K562 (cell line): Measurements from ENCODE around the gene OR10H2. TPM values are rescaled to one million over a fixed set of nuclear protein-coding genes. Genes with fewer than 3 reads are reported as not detected.

Source experiments
- ATAC-seq: fragments of 200-7000 bp; cut with Tn5 transposase; 3 replicates; pipeline ENCODE4 v1.9.1; 2020; ENCODE audit warnings: moderate library complexity
- BruUV-seq: library from RNA; stranded (reverse); fragments of 400-500 nt; replicated peaks from 2 replicates; lab custom pipeline; 2021; lab: Mats Ljungman, UMichigan
- CTCF ChIA-PET: fragments of 300-600 bp; formaldehyde crosslinking; extraction: SDS; loops from one replicate; lab custom pipeline; 2021; ENCODE audit warnings: low intra/inter-chr PET ratio; lab: Yijun Ruan, JAX
- POLR2A ChIA-PET: fragments of 300-600, 350-650 bp; sonication (Branson Sonifier 250); formaldehyde crosslinking; extraction: SDS; loops from one replicate; lab custom pipeline; 2021; ENCODE audit warnings: antibody characterized with exemption, inconsistent platforms; lab: Yijun Ruan, JAX
- DNase-seq, 4 experiments: peaks; one replicate each; pipeline versions ENCODE4 v3.0.0 to v3.0.0-alpha.2; 2011 to 2018; ENCODE audit warnings: low spot score in 3 of 4, mixed read lengths in 3 of 4; ENCODE audit errors: extremely low read depth in 1 of 4
- FAIRE-seq: peaks from 2 replicates; lab custom pipeline; 2011; peaks lifted over from hg19 to GRCh38; lab: Jason Lieb, UNC
- H2AFZ ChIP-seq: 2 replicates; pipeline ENCODE4 v1.6.0; 2011; ENCODE audit warnings: low read depth, low read length, control low read depth, inconsistent platforms
- H3K27ac ChIP-seq: fragments of 200-600 bp; 3 replicates; pipeline ENCODE4 v1.8.0; 2011; ENCODE audit warnings: low read depth, mild to moderate bottlenecking, control low read depth, inconsistent platforms, low read length, moderate library complexity, mixed read lengths; ENCODE audit errors: extremely low read depth
- H3K27me3 ChIP-seq, 2 experiments: fragments of 300-600 bp in 1 of 2; 2 replicates in 1 of 2; 3 replicates in 1 of 2; pipeline versions ENCODE4 v1.6.0 to v1.8.0; 2011; ENCODE audit warnings: inconsistent platforms in 2 of 2, low read length in 2 of 2, mild to moderate bottlenecking in 1 of 2, mixed read lengths in 1 of 2, moderate library complexity in 1 of 2; ENCODE audit not compliant: control insufficient read depth in 2 of 2, insufficient read depth in 2 of 2
- H3K36me3 ChIP-seq: fragments of 300-600 bp; 3 replicates; pipeline ENCODE4 v1.8.0; 2011; ENCODE audit warnings: mild to moderate bottlenecking, low read length, inconsistent platforms; ENCODE audit not compliant: control insufficient read depth, insufficient read depth
- H3K4me1 ChIP-seq, 2 experiments: fragments of 200-600 bp in 1 of 2; replicated peaks in 1 of 2; 2 replicates in 1 of 2; 3 replicates in 1 of 2; pipeline versions ENCODE4 v1.5.1 to v1.8.0; 2011; ENCODE audit warnings: inconsistent platforms in 2 of 2, low read length in 2 of 2, mild to moderate bottlenecking in 1 of 2, mixed read lengths in 1 of 2, moderate library complexity in 1 of 2; ENCODE audit not compliant: control insufficient read depth in 2 of 2, insufficient read depth in 2 of 2
- H3K4me2 ChIP-seq: 2 replicates; pipeline ENCODE4 v1.6.1; 2011; ENCODE audit warnings: low read length, control low read depth, inconsistent platforms, mixed read lengths; ENCODE audit not compliant: insufficient read depth
- H3K4me3 ChIP-seq: fragments of 200-600 bp; sonication (generic), shearing (Covaris generic); 2 replicates; pipeline ENCODE4 v1.5.1; 2016; ENCODE audit warnings: control low read depth, inconsistent platforms
- H3K79me2 ChIP-seq: fragments of 200-600 bp; 3 replicates; pipeline ENCODE4 v1.8.0; 2011; ENCODE audit warnings: low read length, inconsistent platforms; ENCODE audit not compliant: control insufficient read depth, insufficient read depth
- H3K9ac ChIP-seq, 2 experiments: 2 replicates each; pipeline versions ENCODE4 v1.6.0 to v1.6.1; 2011; ENCODE audit warnings: low read depth in 2 of 2, low read length in 2 of 2, control low read depth in 1 of 2, inconsistent platforms in 1 of 2, mild to moderate bottlenecking in 1 of 2, mixed read lengths in 1 of 2; ENCODE audit not compliant: insufficient read depth in 1 of 2
- H3K9me1 ChIP-seq: one replicate; pipeline ENCODE4 v1.6.0; 2011; ENCODE audit warnings: inconsistent platforms, mild to moderate bottlenecking, low read length, moderate library complexity; ENCODE audit not compliant: control insufficient read depth, insufficient read depth
- H3K9me3 ChIP-seq: replicated peaks from 2 replicates; pipeline ENCODE4 v1.5.1; 2011; ENCODE audit warnings: low read depth, low read length, inconsistent platforms; ENCODE audit not compliant: control insufficient read depth, insufficient read depth
- H4K20me1 ChIP-seq: replicated peaks from 2 replicates; pipeline ENCODE4 v1.6.1; 2011; ENCODE audit warnings: low read length, inconsistent platforms, mixed read lengths; ENCODE audit not compliant: control insufficient read depth, insufficient read depth
- CREM ChIP-seq: IDR thresholded peaks from 2 replicates; pipeline ENCODE4 v1.6.1; 2014; ENCODE audit warnings: antibody characterized with exemption, low read depth
- EHMT2 ChIP-seq: fragments of 450-650 bp; IDR thresholded peaks from 2 replicates; pipeline ENCODE4 v1.6.1; 2018; ENCODE audit warnings: antibody characterized with exemption
- HNRNPLL ChIP-seq: fragments of 200-400 bp; formaldehyde crosslinking; IDR thresholded peaks from 2 replicates; pipeline ENCODE4 v1.6.1; 2017; ENCODE audit warnings: low read length, low read depth, mild to moderate bottlenecking; ENCODE audit not compliant: poor library complexity, severe bottlenecking
- KLF6 ChIP-seq: fragments of 250-450 bp; sonication (Bioruptor Pico); IDR thresholded peaks from 2 replicates; pipeline ENCODE4 v1.4.0; 2020; ENCODE audit warnings: mild to moderate bottlenecking, moderate library complexity, borderline replicate concordance
- MIER1 ChIP-seq: fragments of 450-650 bp; IDR thresholded peaks from 2 replicates; pipeline ENCODE4 v1.6.1; 2016; ENCODE audit warnings: antibody characterized with exemption, mild to moderate bottlenecking, low read depth
- NCOA2 ChIP-seq, 2 experiments: fragments of 450-650 bp; IDR thresholded peaks; 2 replicates each; pipeline ENCODE4 v1.6.1; 2018; ENCODE audit warnings: mild to moderate bottlenecking in 2 of 2, moderate library complexity in 1 of 2; ENCODE audit not compliant: partially characterized antibody in 2 of 2
- PRMT5 ChIP-seq: sonication (generic); formaldehyde crosslinking; IDR thresholded peaks from 2 replicates; pipeline ENCODE4 v1.5.0; 2020; ENCODE audit warnings: missing genetic modification reagents
- RCOR1 ChIP-seq, 2 experiments: IDR thresholded peaks; 2 replicates each; pipeline ENCODE4 v1.6.1; 2012; ENCODE audit warnings: low read depth in 2 of 2, low read length in 2 of 2, borderline replicate concordance in 1 of 2, improper control_type of control experiment in 1 of 2
- TAF9B ChIP-seq: fragments of 450-650 bp; IDR thresholded peaks from 2 replicates; pipeline ENCODE4 v1.6.1; 2018; ENCODE audit warnings: mild to moderate bottlenecking; ENCODE audit not compliant: partially characterized antibody
- TCFL5 ChIP-seq: fragments of 250-450 bp; sonication (Bioruptor Pico); conservative IDR thresholded peaks from 2 replicates; pipeline ENCODE4 v1.6.1; 2021; ENCODE audit warnings: mild to moderate bottlenecking, moderate library complexity, matching md5 sums
- ZNF263 ChIP-seq: sonication (generic); formaldehyde crosslinking; IDR thresholded peaks from 2 replicates; pipeline ENCODE4 v1.8.0; 2022; ENCODE audit warnings: mild to moderate bottlenecking, missing genetic modification reagents, borderline replicate concordance
- ZNF511 ChIP-seq: sonication (generic); formaldehyde crosslinking; IDR thresholded peaks from 2 replicates; pipeline ENCODE4 v1.8.0; 2022; ENCODE audit warnings: mild to moderate bottlenecking, missing genetic modification reagents
- ZNF778 ChIP-seq: fragments of 450-650 bp; formaldehyde crosslinking; IDR thresholded peaks from 2 replicates; pipeline ENCODE4 v1.4.0; 2020; ENCODE audit warnings: mild to moderate bottlenecking, moderate library complexity
- WGBS: fragments of 100-300 bp; shearing (Covaris generic); methylation state at CpG from one replicate; pipeline ENCODE4 v1.1.6; 2016; ENCODE audit warnings: low coverage, mixed read lengths; ENCODE audit not compliant: insufficient coverage; ENCODE audit errors: missing lambda C conversion rate; 5-methylcytosine and 5-hydroxymethylcytosine counted together
- in situ Hi-C: fragments of 300-500 bp; cut with MboI; formaldehyde crosslinking; loops from 4 replicates; pipeline ENCODE4 v1.15.0; 2018; ENCODE audit warnings: inconsistent platforms, mixed read lengths
- intact Hi-C: fragments of 100-400 bp; cut with micrococcal nuclease; formaldehyde crosslinking; loops from 2 replicates; pipeline ENCODE4 v1.14.2; 2022
- polyA plus RNA-seq, 8 experiments: library from polyadenylated mRNA; depleted of rRNA in 4 of 8; stranded (reverse) in 5 of 8; unstranded in 3 of 8; fragments of >200 nt; fragmentation: Nextera tagmentation in 2 of 8; fragmentation: Illumina TruSeq in 1 of 8; extraction: Ambion mirVana in 2 of 8; extraction: Trizol in 1 of 8; gene quantifications; 2 replicates each; pipeline versions ENCODE4 v1.2.1 to v1.2.3, GENCODE V29; 2011 to 2014; ENCODE audit warnings: inconsistent platforms in 1 of 8, missing spikeins in 1 of 8
- total RNA-seq, 7 experiments: library from RNA; depleted of rRNA in 6 of 7; stranded (reverse); fragments of >200 nt in 6 of 7; fragmentation: Illumina TruSeq in 2 of 7; extraction: Trizol in 2 of 7; gene quantifications; 2 replicates each; pipeline versions ENCODE4 v1.2.1 to v1.2.3, GENCODE V29; 2011 to 2021; ENCODE audit warnings: low replicate concordance in 1 of 7
- TF ChIP-seq, protein P1 (sequence below): fragments of 250-450 bp; sonication (Bioruptor Pico); IDR thresholded peaks from 2 replicates; pipeline ENCODE4 v1.5.0; 2021

Gene OR10H2
- total and polyA plus RNA-seq, 9 of the 15 experiments (the other 6 are each of a cell fraction or from before 2014, with no cell fraction given): not detected

GRCh38 chr19:15684828-15685227 is 43.0 kb upstream of the OR10H2 start:
- in situ Hi-C loops: loop anchor here (10.0 kb wide), 1 partner anchor 710 kb away; the partner anchor contains the start of gene SLC1A6
- Histone ChIP-seq H3K4me3 (no peak overlapping the region), H3K36me3 (no peaks in the 10 kb centered on the region), H2AFZ (no peak overlapping the region), H3K4me1 (no peaks in the 10 kb centered on the region), H3K27me3 (no peaks in the 10 kb centered on the region; a peak in 1 of 5 replicates), H3K9me3 (no peaks in the 10 kb centered on the region), H3K27ac (no peak overlapping the region), H4K20me1 (no peaks in the 10 kb centered on the region; the same call in 1 of the 2 replicates), H3K9ac (no peak overlapping the region), H3K79me2 (no peaks in the 10 kb centered on the region), H3K4me2 (no peak overlapping the region), H3K9me1 (no peaks in the 10 kb centered on the region)
- POLR2A ChIA-PET: interaction anchor here (0.7 kb wide), 1 partner anchor 339 kb away, joined by 4 read pairs; no protein-coding TSS in a partner anchor
- CTCF ChIA-PET: no interaction called here
- no TSS peak for BruUV-seq
- no peak for FAIRE-seq
- intact Hi-C loops: no loop called here
- 0% methylated on average over 9 of the region's 9 CpGs for WGBS
- peak; percentile 65; the same call in 2 of the 3 replicates for ATAC-seq
- peak; percentile 23 to 50 (median 34) for DNase-seq
- no peak for TF ChIP-seq KLF6 (CRISPR knock-in tag)
- no peak for TF ChIP-seq HNRNPLL
- TF ChIP-seq, protein P1, sequence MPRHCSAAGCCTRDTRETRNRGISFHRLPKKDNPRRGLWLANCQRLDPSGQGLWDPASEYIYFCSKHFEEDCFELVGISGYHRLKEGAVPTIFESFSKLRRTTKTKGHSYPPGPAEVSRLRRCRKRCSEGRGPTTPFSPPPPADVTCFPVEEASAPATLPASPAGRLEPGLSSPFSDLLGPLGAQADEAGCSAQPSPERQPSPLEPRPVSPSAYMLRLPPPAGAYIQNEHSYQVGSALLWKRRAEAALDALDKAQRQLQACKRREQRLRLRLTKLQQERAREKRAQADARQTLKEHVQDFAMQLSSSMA (CRISPR knock-in tag): no peak
- TF ChIP-seq CREM: no peak
- TF ChIP-seq PRMT5 (CRISPR knock-in tag): 0 out of 2 replicates have a peak, but pooled peaks have one; percentile 48
- no peak for TF ChIP-seq TAF9B
- TF ChIP-seq ZNF511 (CRISPR knock-in tag): 0 out of 2 replicates have a peak, but pooled peaks have one; percentile 39
- TF ChIP-seq RCOR1 (IDR thresholded peaks at IDR 0.05; ENCODE audit: borderline replicate concordance in 1 of 2, low read depth in 2 of 2, low read length in 2 of 2): peak in 1 of 2 experiments; percentile 43; a peak in 1 of 4 replicates
- peak; percentile 95 for TF ChIP-seq EHMT2
- no peak for TF ChIP-seq TCFL5 (CRISPR knock-in tag)
- no peak for TF ChIP-seq NCOA2 (IDR thresholded peaks at IDR 0.05; ENCODE audit: partially characterized antibody in 2 of 2)
- no peak for TF ChIP-seq ZNF778 (CRISPR knock-in tag)
- TF ChIP-seq ZNF263 (CRISPR knock-in tag): 0 out of 2 replicates have a peak, but pooled peaks have one; percentile 19
- peak; percentile 89 for TF ChIP-seq MIER1
